GM12801 (cell line): ENCODE data around the gene NR1H2.

ENCODE experiments used
- CTCF ChIP-seq: IDR thresholded peaks from one replicate; pipeline ENCODE4 v1.5.1; 2011; ENCODE audit warnings: control low read depth; ENCODE audit not compliant: insufficient read length; ENCODE audit errors: extremely low read depth

Gene NR1H2

GRCh38 chr19:50334741-50335421 lies 41.4 kb upstream of the NR1H2 start:
- no peak for TF ChIP-seq CTCF

GRCh38 chr19:50340331-50340730 lies 35.9 kb upstream of the NR1H2 start:
- TF ChIP-seq CTCF, result no peak

GRCh38 chr19:50341091-50341564 lies 35.1 kb upstream of the NR1H2 start:
- TF ChIP-seq CTCF, result no peak

- no peak for TF ChIP-seq CTCF
Observed at GRCh38 chr19:50344661-50345318, 31.5 kb upstream of the NR1H2 start.

GRCh38 chr19:50349277-50350057 lies 26.8 kb upstream of the NR1H2 start:
- TF ChIP-seq CTCF, result no peak

GRCh38 chr19:50352242-50352641 lies 24.0 kb upstream of the NR1H2 start:
- no peak for TF ChIP-seq CTCF

DNA sequence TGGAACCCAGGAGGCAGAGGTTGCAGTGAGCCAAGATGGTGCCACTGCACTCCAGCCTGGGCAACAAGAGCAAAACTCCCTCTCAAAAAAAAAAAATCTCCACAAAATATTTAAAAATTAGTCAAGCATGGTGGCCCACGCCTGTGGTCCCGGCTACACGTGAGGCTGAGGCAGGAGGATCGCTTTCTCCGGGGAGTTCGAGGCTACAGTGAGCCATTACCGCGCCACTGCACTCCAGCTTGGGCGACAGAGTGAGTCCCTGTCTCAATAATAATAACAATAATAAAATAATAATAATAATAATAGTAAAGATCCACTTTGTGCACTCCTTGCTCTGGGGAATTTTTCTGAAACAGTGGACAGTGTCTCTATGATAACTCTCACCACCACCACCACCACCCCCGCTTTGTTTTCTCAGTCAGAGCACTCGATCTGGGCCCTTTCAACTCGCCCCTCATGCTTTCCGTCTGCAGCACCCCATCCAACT lies 19.5 kb upstream of the NR1H2 start:
- TF ChIP-seq CTCF, result no peak
